ENCODE results near the gene CD96. TPM values are rescaled to one million over a fixed set of nuclear protein-coding genes. Genes with fewer than 3 reads are reported as not detected.

Gene CD96
- total RNA-seq, 2 donors from 2014 or later, result not detected

GRCh38 chr3:111694471-111694870 lies 152.5 kb downstream of the CD96 start:
- Mint-ChIP-seq H3K4me3 (no peak overlapping the region), H3K27me3 (ENCODE audit: insufficient read depth) (peaks cover 12% of the 10 kb centered on the region), H3K36me3 (ENCODE audit: low read depth) (no peaks in the 10 kb centered on the region), H3K27ac (no peak overlapping the region), H3K4me1 (peaks cover 13% of the 10 kb centered on the region), H3K9me3 (no peaks in the 10 kb centered on the region)
- WGBS, 2 experiments (ENCODE audit: insufficient coverage in 1 of 2, insufficient read length in 1 of 2), result 91 to 100% methylated on average over 2 of the region's 2 CpGs
- H3K4me3 ChIP-seq (ENCODE audit: low read length), result no peak overlapping the region
- H3K9me3 ChIP-seq (ENCODE audit: control insufficient read depth, low read length), result no peaks in the 10 kb centered on the region
- H3K27me3 ChIP-seq (ENCODE audit: control insufficient read depth, insufficient read depth, low read length, poor library complexity, severe bottlenecking), result peaks cover 18% of the 10 kb centered on the region
- no peak overlapping the region for H3K27ac ChIP-seq (ENCODE audit: low read depth, low read length)
- no peak overlapping the region for H3K9ac ChIP-seq (ENCODE audit: extremely low read depth, low read length, poor library complexity, severe bottlenecking)
- no peak for DNase-seq
- TF ChIP-seq, protein P1, sequence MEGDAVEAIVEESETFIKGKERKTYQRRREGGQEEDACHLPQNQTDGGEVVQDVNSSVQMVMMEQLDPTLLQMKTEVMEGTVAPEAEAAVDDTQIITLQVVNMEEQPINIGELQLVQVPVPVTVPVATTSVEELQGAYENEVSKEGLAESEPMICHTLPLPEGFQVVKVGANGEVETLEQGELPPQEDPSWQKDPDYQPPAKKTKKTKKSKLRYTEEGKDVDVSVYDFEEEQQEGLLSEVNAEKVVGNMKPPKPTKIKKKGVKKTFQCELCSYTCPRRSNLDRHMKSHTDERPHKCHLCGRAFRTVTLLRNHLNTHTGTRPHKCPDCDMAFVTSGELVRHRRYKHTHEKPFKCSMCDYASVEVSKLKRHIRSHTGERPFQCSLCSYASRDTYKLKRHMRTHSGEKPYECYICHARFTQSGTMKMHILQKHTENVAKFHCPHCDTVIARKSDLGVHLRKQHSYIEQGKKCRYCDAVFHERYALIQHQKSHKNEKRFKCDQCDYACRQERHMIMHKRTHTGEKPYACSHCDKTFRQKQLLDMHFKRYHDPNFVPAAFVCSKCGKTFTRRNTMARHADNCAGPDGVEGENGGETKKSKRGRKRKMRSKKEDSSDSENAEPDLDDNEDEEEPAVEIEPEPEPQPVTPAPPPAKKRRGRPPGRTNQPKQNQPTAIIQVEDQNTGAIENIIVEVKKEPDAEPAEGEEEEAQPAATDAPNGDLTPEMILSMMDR (conservative IDR thresholded peaks at IDR 0.05), result no peak
- no peaks in the 10 kb centered on the region for H3K36me3 ChIP-seq (ENCODE audit: control insufficient read depth, insufficient read depth, low read length)
- peaks cover 6% of the 10 kb centered on the region for H3K4me1 ChIP-seq (ENCODE audit: control insufficient read depth, insufficient read depth, low read length)

DNA sequence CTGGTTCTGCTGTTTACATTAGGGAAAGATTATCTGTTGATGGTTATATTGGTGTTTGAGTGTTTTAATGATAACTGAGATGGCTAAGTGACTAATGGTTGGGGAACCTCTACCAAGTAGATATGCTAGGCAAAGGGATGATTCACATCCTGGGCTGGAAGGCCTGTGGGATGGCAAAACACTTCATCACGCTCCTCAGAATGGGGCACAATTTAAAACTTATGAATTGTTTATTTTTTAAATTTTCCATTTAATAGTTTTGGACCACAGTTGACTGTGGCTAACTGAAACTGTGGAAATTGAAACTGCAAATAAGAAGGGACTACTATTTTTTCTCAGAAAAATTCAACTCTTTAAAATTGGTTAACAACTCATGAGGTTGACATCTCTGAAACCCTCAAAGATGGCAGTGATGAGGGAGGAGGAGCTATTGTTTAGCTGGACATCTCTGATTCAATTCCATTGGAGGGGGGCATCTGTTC lies 153.7 kb downstream of the CD96 start:
- no peaks in the 10 kb centered on the region for H3K9me3 Mint-ChIP-seq
- WGBS, 2 experiments (ENCODE audit: insufficient coverage in 1 of 2, insufficient read length in 1 of 2), result 94% methylated on average over 1 of the region's 1 CpG; no CpG with 5 or more reads in 1 of the 2 experiments
- H3K27me3 Mint-ChIP-seq (ENCODE audit: insufficient read depth), result peaks cover 12% of the 10 kb centered on the region
- Histone ChIP-seq H3K27me3 (ENCODE audit: control insufficient read depth, insufficient read depth, low read length, poor library complexity, severe bottlenecking) (peaks cover 18% of the 10 kb centered on the region), H3K36me3 (ENCODE audit: control insufficient read depth, insufficient read depth, low read length) (no peaks in the 10 kb centered on the region), H3K27ac (ENCODE audit: low read depth, low read length) (no peak overlapping the region), H3K4me3 (ENCODE audit: low read length) (no peak overlapping the region), H3K4me1 (ENCODE audit: control insufficient read depth, insufficient read depth, low read length) (peaks cover 6% of the 10 kb centered on the region), H3K9ac (ENCODE audit: extremely low read depth, low read length, poor library complexity, severe bottlenecking) (no peak overlapping the region), H3K9me3 (ENCODE audit: control insufficient read depth, low read length) (no peaks in the 10 kb centered on the region)
- H3K36me3 Mint-ChIP-seq (ENCODE audit: low read depth), result no peaks in the 10 kb centered on the region
- peaks cover 20% of the 10 kb centered on the region for H3K4me1 Mint-ChIP-seq
- no peak overlapping the region for H3K27ac Mint-ChIP-seq
- H3K4me3 Mint-ChIP-seq, result no peak overlapping the region
- DNase-seq, result no peak
- TF ChIP-seq, protein P1 (conservative IDR thresholded peaks at IDR 0.05), result no peak

GRCh38 chr3:111700054-111700453 lies 158.1 kb downstream of the CD96 start:
- Histone ChIP-seq H3K27me3 (ENCODE audit: control insufficient read depth, insufficient read depth, low read length, poor library complexity, severe bottlenecking) (peaks cover 6% of the 10 kb centered on the region), H3K36me3 (ENCODE audit: control insufficient read depth, insufficient read depth, low read length) (no peaks in the 10 kb centered on the region), H3K4me1 (ENCODE audit: control insufficient read depth, insufficient read depth, low read length) (peaks cover 2% of the 10 kb centered on the region), H3K27ac (ENCODE audit: low read depth, low read length) (no peak overlapping the region), H3K9me3 (ENCODE audit: control insufficient read depth, low read length) (no peaks in the 10 kb centered on the region), H3K9ac (ENCODE audit: extremely low read depth, low read length, poor library complexity, severe bottlenecking) (no peak overlapping the region), H3K4me3 (ENCODE audit: low read length) (peak overlapping the region; percentile 22)
- peaks cover 6% of the 10 kb centered on the region for H3K27me3 Mint-ChIP-seq (ENCODE audit: insufficient read depth)
- no peaks in the 10 kb centered on the region for H3K36me3 Mint-ChIP-seq (ENCODE audit: low read depth)
- DNase-seq, result no peak
- no peaks in the 10 kb centered on the region for H3K9me3 Mint-ChIP-seq
- peaks cover 25% of the 10 kb centered on the region for H3K4me1 Mint-ChIP-seq
- WGBS, 2 experiments (ENCODE audit: insufficient coverage in 1 of 2, insufficient read length in 1 of 2), result 60 to 92% methylated on average over 2 to 3 of the region's 3 CpGs
- TF ChIP-seq, protein P1 (conservative IDR thresholded peaks at IDR 0.05), result no peak
- no peak overlapping the region for H3K27ac Mint-ChIP-seq
- no peak overlapping the region for H3K4me3 Mint-ChIP-seq

Measured in endodermal cell (in vitro differentiated cells).